ENCODE results near the gene CACNA1S. TPM values are rescaled to one million over a fixed set of nuclear protein-coding genes. Genes with fewer than 3 reads are reported as not detected.

CACNA1S gene
- total RNA-seq, 4 donors from 2014 or later: not detected

GRCh38 chr1:201100169-201100930 lies 11.9 kb downstream of the CACNA1S start:
- Histone ChIP-seq H3K4me3 (no peak overlapping the region), H3K4me1 (no peaks in the 10 kb centered on the region), H3K9me3 (no peaks in the 10 kb centered on the region), H3K27ac (no peak overlapping the region), H3K27me3 (peaks cover 7% of the 10 kb centered on the region), H3K36me3 (no peaks in the 10 kb centered on the region)
- no peak for TF ChIP-seq EP300 (IDR thresholded peaks at IDR 0.05)
- no peak for TF ChIP-seq CTCF (IDR thresholded peaks at IDR 0.05)
- TF ChIP-seq POLR2A (IDR thresholded peaks at IDR 0.05): no peak
- TF ChIP-seq POLR2AphosphoS5 (IDR thresholded peaks at IDR 0.05): no peak
- ATAC-seq: no peak
- WGBS, 2 donors (ENCODE audit: low coverage in 1 of 2): 80 to 90% methylated on average over 6 to 11 of the region's 12 CpGs

- Histone ChIP-seq H3K36me3 (no peaks in the 10 kb centered on the region), H3K4me3 (no peak overlapping the region), H3K4me1 (no peaks in the 10 kb centered on the region), H3K27ac (no peak overlapping the region), H3K27me3 (peaks cover 7% of the 10 kb centered on the region), H3K9me3 (no peaks in the 10 kb centered on the region)
- WGBS, 2 donors (ENCODE audit: low coverage in 1 of 2): no CpG with 5 or more reads among the region's 5 CpGs
- no peak for ATAC-seq
- no peak for TF ChIP-seq EP300 (IDR thresholded peaks at IDR 0.05)
Observed at GRCh38 chr1:201098992-201099677, 13.1 kb downstream of the CACNA1S start.

GRCh38 chr1:201096977-201097856 lies 15.0 kb downstream of the CACNA1S start:
- Histone ChIP-seq H3K4me3 (no peak overlapping the region), H3K27ac (no peak overlapping the region), H3K9me3 (no peaks in the 10 kb centered on the region), H3K27me3 (peaks cover 7% of the 10 kb centered on the region), H3K36me3 (no peaks in the 10 kb centered on the region), H3K4me1 (no peaks in the 10 kb centered on the region)
- no peak for ATAC-seq
- TF ChIP-seq POLR2A (IDR thresholded peaks at IDR 0.05) (no peak), EP300 (IDR thresholded peaks at IDR 0.05) (no peak), POLR2AphosphoS5 (IDR thresholded peaks at IDR 0.05) (no peak), CTCF (IDR thresholded peaks at IDR 0.05) (no peak)
- WGBS, 2 donors (ENCODE audit: low coverage in 1 of 2): 68 to 79% methylated on average over 7 to 16 of the region's 17 CpGs

- 100% methylated on average over 1 to 2 of the region's 5 CpGs for WGBS, 2 donors (ENCODE audit: low coverage in 1 of 2)
- no peak overlapping the region for H3K27ac ChIP-seq
- H3K9me3 ChIP-seq: no peaks in the 10 kb centered on the region
- H3K27me3 ChIP-seq: peaks cover 7% of the 10 kb centered on the region
- no peak overlapping the region for H3K4me3 ChIP-seq
- TF ChIP-seq EP300 (IDR thresholded peaks at IDR 0.05): no peak
- TF ChIP-seq POLR2AphosphoS5 (IDR thresholded peaks at IDR 0.05): no peak
- no peaks in the 10 kb centered on the region for H3K36me3 ChIP-seq
- no peak for ATAC-seq
- no peaks in the 10 kb centered on the region for H3K4me1 ChIP-seq
Observed at GRCh38 chr1:201096041-201096461, 16.2 kb downstream of the CACNA1S start.

GRCh38 chr1:201095581-201095980 lies 16.6 kb downstream of the CACNA1S start:
- TF ChIP-seq POLR2AphosphoS5 (IDR thresholded peaks at IDR 0.05): no peak
- TF ChIP-seq CTCF (IDR thresholded peaks at IDR 0.05): no peak
- no peak for TF ChIP-seq EP300 (IDR thresholded peaks at IDR 0.05)
- TF ChIP-seq POLR2A (IDR thresholded peaks at IDR 0.05): no peak
- Histone ChIP-seq H3K4me1 (no peaks in the 10 kb centered on the region), H3K36me3 (no peaks in the 10 kb centered on the region), H3K4me3 (no peak overlapping the region), H3K27me3 (peaks cover 7% of the 10 kb centered on the region), H3K27ac (no peak overlapping the region), H3K9me3 (no peaks in the 10 kb centered on the region)
- WGBS, 2 donors (ENCODE audit: low coverage in 1 of 2): no CpG with 5 or more reads among the region's 2 CpGs
- no peak for ATAC-seq

Data from gastroesophageal sphincter (tissue), 4 donors.